ENCODE data around the gene EGFR.
A peak's percentile ranks its signal among the peaks of the same experiment; 100 is the strongest.

Gene EGFR

GRCh38 chr7:55016061-55016745 lies 2.6 kb upstream of the EGFR start:
- H3K27me3 ChIP-seq (replicated peaks): no peaks in the 10 kb centered on the region

GRCh38 chr7:55016746-55017090 lies 2.1 kb upstream of the EGFR start:
- H3K4me3 ChIP-seq (ENCODE audit: low read depth, low read length): no peak overlapping the region
- no peak for DNase-seq
- in situ Hi-C loops (cut with HindIII; ENCODE audit: low pct_ligation_motif_present, low sequenced_read_pairs): no loop called here
- no peak overlapping the region for H3K27ac ChIP-seq
- H3K36me3 ChIP-seq (replicated peaks): peaks cover 3% of the 10 kb centered on the region
- TF ChIP-seq CTCF (IDR thresholded peaks at IDR 0.05; ENCODE audit: low read depth, low read length, missing control alignments): no peak
- no peaks in the 10 kb centered on the region for H3K27me3 ChIP-seq (replicated peaks)

More at GRCh38 chr7:55016061-55016745, 2.6 kb upstream of the EGFR start:
- Histone ChIP-seq H3K27ac (no peak overlapping the region), H3K4me3 (ENCODE audit: low read depth, low read length) (no peak overlapping the region), H3K36me3 (replicated peaks) (peaks cover 3% of the 10 kb centered on the region)
- DNase-seq: no peak
- TF ChIP-seq CTCF (IDR thresholded peaks at IDR 0.05; ENCODE audit: low read depth, low read length, missing control alignments): no peak
- in situ Hi-C loops (cut with HindIII; ENCODE audit: low pct_ligation_motif_present, low sequenced_read_pairs): no loop called here

GRCh38 chr7:55017841-55018240 lies 976 bp upstream of the EGFR start:
- no peak for DNase-seq
- no peak overlapping the region for H3K4me3 ChIP-seq (ENCODE audit: low read depth, low read length)
- in situ Hi-C loops (cut with HindIII; ENCODE audit: low pct_ligation_motif_present, low sequenced_read_pairs): no loop called here
- H3K27me3 ChIP-seq (replicated peaks): no peaks in the 10 kb centered on the region
- no peak overlapping the region for H3K27ac ChIP-seq
- peaks cover 3% of the 10 kb centered on the region for H3K36me3 ChIP-seq (replicated peaks)
- TF ChIP-seq CTCF (IDR thresholded peaks at IDR 0.05; ENCODE audit: low read depth, low read length, missing control alignments): no peak

GRCh38 chr7:55019191-55019690 lies 424 bp downstream of the EGFR start:
- in situ Hi-C loops (cut with HindIII; ENCODE audit: low pct_ligation_motif_present, low sequenced_read_pairs): no loop called here
- DNase-seq: peak; percentile 18
- TF ChIP-seq CTCF (IDR thresholded peaks at IDR 0.05; ENCODE audit: low read depth, low read length, missing control alignments): no peak
- Histone ChIP-seq H3K4me3 (ENCODE audit: low read depth, low read length) (peak overlapping the region; percentile 79), H3K36me3 (replicated peaks) (peaks cover 3% of the 10 kb centered on the region), H3K27me3 (replicated peaks) (no peaks in the 10 kb centered on the region), H3K27ac (peak overlapping the region; percentile 88)

- in situ Hi-C loops (cut with HindIII; ENCODE audit: low pct_ligation_motif_present, low sequenced_read_pairs): no loop called here
- TF ChIP-seq CTCF (IDR thresholded peaks at IDR 0.05; ENCODE audit: low read depth, low read length, missing control alignments): no peak
- H3K27ac ChIP-seq: peak overlapping the region; percentile 88
Measured at GRCh38 chr7:55019691-55020465, 1.1 kb downstream of the EGFR start.

More at GRCh38 chr7:55019691-55020465, 1.1 kb downstream of the EGFR start:
- Histone ChIP-seq H3K4me3 (ENCODE audit: low read depth, low read length) (peak overlapping the region; percentile 79), H3K27me3 (replicated peaks) (no peaks in the 10 kb centered on the region), H3K36me3 (replicated peaks) (peaks cover 3% of the 10 kb centered on the region)
- DNase-seq: no peak

All from brain microvascular endothelial cell (primary cell).